K562 (cell line): ENCODE measurements around the gene COL5A1. TPM values are rescaled to one million over a fixed set of nuclear protein-coding genes. Genes with fewer than 3 reads are reported as not detected.

Experiments used
- ATAC-seq: fragments of 200-7000 bp; cut with Tn5 transposase; 3 replicates; pipeline ENCODE4 v1.9.1; 2020; ENCODE audit warnings: moderate library complexity
- BruUV-seq: library from RNA; stranded (reverse); fragments of 400-500 nt; replicated peaks from 2 replicates; lab custom pipeline; 2021; lab: Mats Ljungman, UMichigan
- CTCF ChIA-PET: fragments of 300-600 bp; formaldehyde crosslinking; extraction: SDS; loops from one replicate; lab custom pipeline; 2021; ENCODE audit warnings: low intra/inter-chr PET ratio; lab: Yijun Ruan, JAX
- POLR2A ChIA-PET: fragments of 300-600, 350-650 bp; sonication (Branson Sonifier 250); formaldehyde crosslinking; extraction: SDS; loops from one replicate; lab custom pipeline; 2021; ENCODE audit warnings: antibody characterized with exemption, inconsistent platforms; lab: Yijun Ruan, JAX
- DNase-seq, 4 experiments: peaks; one replicate each; pipeline versions ENCODE4 v3.0.0 to v3.0.0-alpha.2; 2011 to 2018; ENCODE audit warnings: low spot score in 3 of 4, mixed read lengths in 3 of 4; ENCODE audit errors: extremely low read depth in 1 of 4
- FAIRE-seq: peaks from 2 replicates; lab custom pipeline; 2011; peaks lifted over from hg19 to GRCh38; lab: Jason Lieb, UNC
- H2AFZ ChIP-seq: 2 replicates; pipeline ENCODE4 v1.6.0; 2011; ENCODE audit warnings: low read depth, low read length, control low read depth, inconsistent platforms
- H3K27ac ChIP-seq: fragments of 200-600 bp; 3 replicates; pipeline ENCODE4 v1.8.0; 2011; ENCODE audit warnings: low read depth, mild to moderate bottlenecking, control low read depth, inconsistent platforms, low read length, moderate library complexity, mixed read lengths; ENCODE audit errors: extremely low read depth
- H3K27me3 ChIP-seq, 2 experiments: fragments of 300-600 bp in 1 of 2; 2 replicates in 1 of 2; 3 replicates in 1 of 2; pipeline versions ENCODE4 v1.6.0 to v1.8.0; 2011; ENCODE audit warnings: inconsistent platforms in 2 of 2, low read length in 2 of 2, mild to moderate bottlenecking in 1 of 2, mixed read lengths in 1 of 2, moderate library complexity in 1 of 2; ENCODE audit not compliant: control insufficient read depth in 2 of 2, insufficient read depth in 2 of 2
- H3K36me3 ChIP-seq: fragments of 300-600 bp; 3 replicates; pipeline ENCODE4 v1.8.0; 2011; ENCODE audit warnings: mild to moderate bottlenecking, low read length, inconsistent platforms; ENCODE audit not compliant: control insufficient read depth, insufficient read depth
- H3K4me1 ChIP-seq, 2 experiments: fragments of 200-600 bp in 1 of 2; replicated peaks in 1 of 2; 2 replicates in 1 of 2; 3 replicates in 1 of 2; pipeline versions ENCODE4 v1.5.1 to v1.8.0; 2011; ENCODE audit warnings: inconsistent platforms in 2 of 2, low read length in 2 of 2, mild to moderate bottlenecking in 1 of 2, mixed read lengths in 1 of 2, moderate library complexity in 1 of 2; ENCODE audit not compliant: control insufficient read depth in 2 of 2, insufficient read depth in 2 of 2
- H3K4me2 ChIP-seq: 2 replicates; pipeline ENCODE4 v1.6.1; 2011; ENCODE audit warnings: low read length, control low read depth, inconsistent platforms, mixed read lengths; ENCODE audit not compliant: insufficient read depth
- H3K4me3 ChIP-seq: fragments of 200-600 bp; sonication (generic), shearing (Covaris generic); 2 replicates; pipeline ENCODE4 v1.5.1; 2016; ENCODE audit warnings: control low read depth, inconsistent platforms
- H3K79me2 ChIP-seq: fragments of 200-600 bp; 3 replicates; pipeline ENCODE4 v1.8.0; 2011; ENCODE audit warnings: low read length, inconsistent platforms; ENCODE audit not compliant: control insufficient read depth, insufficient read depth
- H3K9ac ChIP-seq, 2 experiments: 2 replicates each; pipeline versions ENCODE4 v1.6.0 to v1.6.1; 2011; ENCODE audit warnings: low read depth in 2 of 2, low read length in 2 of 2, control low read depth in 1 of 2, inconsistent platforms in 1 of 2, mild to moderate bottlenecking in 1 of 2, mixed read lengths in 1 of 2; ENCODE audit not compliant: insufficient read depth in 1 of 2
- H3K9me1 ChIP-seq: one replicate; pipeline ENCODE4 v1.6.0; 2011; ENCODE audit warnings: inconsistent platforms, mild to moderate bottlenecking, low read length, moderate library complexity; ENCODE audit not compliant: control insufficient read depth, insufficient read depth
- H3K9me3 ChIP-seq: replicated peaks from 2 replicates; pipeline ENCODE4 v1.5.1; 2011; ENCODE audit warnings: low read depth, low read length, inconsistent platforms; ENCODE audit not compliant: control insufficient read depth, insufficient read depth
- H4K20me1 ChIP-seq: replicated peaks from 2 replicates; pipeline ENCODE4 v1.6.1; 2011; ENCODE audit warnings: low read length, inconsistent platforms, mixed read lengths; ENCODE audit not compliant: control insufficient read depth, insufficient read depth
- FOXJ3 ChIP-seq: sonication (generic); formaldehyde crosslinking; IDR thresholded peaks from 2 replicates; pipeline ENCODE4 v1.4.0; 2020; ENCODE audit warnings: mild to moderate bottlenecking, missing genetic modification reagents
- IFI16 ChIP-seq: fragments of 250-450 bp; sonication (Bioruptor Pico); IDR thresholded peaks from 2 replicates; pipeline ENCODE4 v2.1.2; 2022; ENCODE audit warnings: mild to moderate bottlenecking, inconsistent platforms
- MBD2 ChIP-seq: sonication (generic); IDR thresholded peaks from 2 replicates; pipeline ENCODE4 v1.6.1; 2016; ENCODE audit warnings: low read depth, borderline replicate concordance
- NR2C2 ChIP-seq, 2 experiments: fragments of 200-800 bp in 1 of 2; sonication (Bioruptor generic) in 1 of 2; sonication (generic) in 1 of 2; formaldehyde crosslinking in 1 of 2; IDR thresholded peaks; 2 replicates each; pipeline versions ENCODE4 v1.6.1 to v1.8.0; 2016 to 2022; ENCODE audit warnings: mild to moderate bottlenecking in 1 of 2, missing compliant biosample characterization in 1 of 2, missing genetic modification characterization in 1 of 2, missing genetic modification reagents in 1 of 2
- PCBP2 ChIP-seq: fragments of 200-400 bp; formaldehyde crosslinking; IDR thresholded peaks from 2 replicates; pipeline ENCODE4 v1.6.1; 2018; ENCODE audit warnings: low read length, low read depth, mild to moderate bottlenecking, moderate library complexity; ENCODE audit not compliant: poor library complexity, severe bottlenecking
- YY1 ChIP-seq, 3 experiments: IDR thresholded peaks; 2 replicates each; pipeline ENCODE4 v1.6.1; 2011; ENCODE audit warnings: low read length in 2 of 3, mild to moderate bottlenecking in 2 of 3, moderate library complexity in 2 of 3, borderline replicate concordance in 1 of 3, control low read depth in 1 of 3, low read depth in 1 of 3; ENCODE audit not compliant: insufficient read depth in 3 of 3, insufficient replicate concordance in 2 of 3, control insufficient read depth in 1 of 3, insufficient read length in 1 of 3; ENCODE audit errors: extremely low read depth in 1 of 3
- ZEB2 ChIP-seq: fragments of 450-650 bp; IDR thresholded peaks from 2 replicates; pipeline ENCODE4 v1.6.1; 2016
- ZNF174 ChIP-seq: fragments of 250-450 bp; sonication (Bioruptor Pico); IDR thresholded peaks from 2 replicates; pipeline ENCODE4 v1.4.0; 2020; ENCODE audit warnings: mild to moderate bottlenecking
- ZNF263 ChIP-seq: sonication (generic); formaldehyde crosslinking; IDR thresholded peaks from 2 replicates; pipeline ENCODE4 v1.8.0; 2022; ENCODE audit warnings: mild to moderate bottlenecking, missing genetic modification reagents, borderline replicate concordance
- ZNF316 ChIP-seq: fragments of 450-650 bp; IDR thresholded peaks from 2 replicates; pipeline ENCODE4 v1.6.1; 2016
- WGBS: fragments of 100-300 bp; shearing (Covaris generic); methylation state at CpG from one replicate; pipeline ENCODE4 v1.1.6; 2016; ENCODE audit warnings: low coverage, mixed read lengths; ENCODE audit not compliant: insufficient coverage; ENCODE audit errors: missing lambda C conversion rate; 5-methylcytosine and 5-hydroxymethylcytosine counted together
- in situ Hi-C: fragments of 300-500 bp; cut with MboI; formaldehyde crosslinking; loops from 4 replicates; pipeline ENCODE4 v1.15.0; 2018; ENCODE audit warnings: inconsistent platforms, mixed read lengths
- intact Hi-C: fragments of 100-400 bp; cut with micrococcal nuclease; formaldehyde crosslinking; loops from 2 replicates; pipeline ENCODE4 v1.14.2; 2022
- polyA plus RNA-seq, 8 experiments: library from polyadenylated mRNA; depleted of rRNA in 4 of 8; stranded (reverse) in 5 of 8; unstranded in 3 of 8; fragments of >200 nt; fragmentation: Nextera tagmentation in 2 of 8; fragmentation: Illumina TruSeq in 1 of 8; extraction: Ambion mirVana in 2 of 8; extraction: Trizol in 1 of 8; gene quantifications; 2 replicates each; pipeline versions ENCODE4 v1.2.1 to v1.2.3, GENCODE V29; 2011 to 2014; ENCODE audit warnings: inconsistent platforms in 1 of 8, missing spikeins in 1 of 8
- total RNA-seq, 7 experiments: library from RNA; depleted of rRNA in 6 of 7; stranded (reverse); fragments of >200 nt in 6 of 7; fragmentation: Illumina TruSeq in 2 of 7; extraction: Trizol in 2 of 7; gene quantifications; 2 replicates each; pipeline versions ENCODE4 v1.2.1 to v1.2.3, GENCODE V29; 2011 to 2021; ENCODE audit warnings: low replicate concordance in 1 of 7
- TF ChIP-seq, protein P1 (sequence below): fragments of 150-350 bp; IDR thresholded peaks from 2 replicates; pipeline ENCODE4 v1.6.1; 2014; ENCODE audit warnings: low read depth, mild to moderate bottlenecking, low read length, borderline replicate concordance

COL5A1 gene
- total and polyA plus RNA-seq, 9 of the 15 experiments (the other 6 are each of a cell fraction or from before 2014, with no cell fraction given), result under 0.01 to 0.13 (median 0.04) TPM; not detected in 6

GRCh38 chr9:134863941-134864820 is 222.6 kb downstream of the COL5A1 start:
- no peak overlapping the region for H3K27ac ChIP-seq
- no peaks in the 10 kb centered on the region for H3K4me1 ChIP-seq
- H3K79me2 ChIP-seq, result no peaks in the 10 kb centered on the region; the same call in 2 of the 3 replicates
- H3K9me3 ChIP-seq, result no peaks in the 10 kb centered on the region
- in situ Hi-C loops (no loop called here), intact Hi-C loops (no loop called here)
- H3K9ac ChIP-seq, result no peak overlapping the region
- POLR2A ChIA-PET, result no interaction called here
- DNase-seq (no peak), FAIRE-seq (no peak), ATAC-seq (no peak)
- CTCF ChIA-PET, result no interaction called here
- BruUV-seq, result no TSS peak
- H3K36me3 ChIP-seq, result no peaks in the 10 kb centered on the region
- H4K20me1 ChIP-seq, result no peaks in the 10 kb centered on the region
- H3K9me1 ChIP-seq, result no peaks in the 10 kb centered on the region
- H2AFZ ChIP-seq, result no peak overlapping the region
- WGBS, result 0% methylated on average over 26 of the region's 28 CpGs
- H3K4me3 ChIP-seq, result no peak overlapping the region
- H3K27me3 ChIP-seq, result peaks cover 0 to 29% of the 10 kb centered on the region in 2 experiments; a peak in 2 of 5 replicates
- H3K4me2 ChIP-seq, result no peak overlapping the region
- TF ChIP-seq FOXJ3 (CRISPR knock-in tag) (no peak), ZEB2 (no peak), PCBP2 (no peak), NR2C2 (CRISPR knock-in tag; IDR thresholded peaks at IDR 0.05) (no peak), NR2C2 (tag; IDR thresholded peaks at IDR 0.05) (no peak), ZNF316 (no peak), YY1 (IDR thresholded peaks at IDR 0.05; ENCODE audit: borderline replicate concordance in 1 of 3, control insufficient read depth in 1 of 3, extremely low read depth in 1 of 3, insufficient read depth in 3 of 3, insufficient read length in 1 of 3, insufficient replicate concordance in 2 of 3, low read depth in 1 of 3, low read length in 2 of 3) (no peak), MBD2 (no peak), IFI16 (CRISPR knock-in tag) (no peak), ZNF174 (no peak), ZNF263 (CRISPR knock-in tag) (no peak)
- TF ChIP-seq, protein P1, sequence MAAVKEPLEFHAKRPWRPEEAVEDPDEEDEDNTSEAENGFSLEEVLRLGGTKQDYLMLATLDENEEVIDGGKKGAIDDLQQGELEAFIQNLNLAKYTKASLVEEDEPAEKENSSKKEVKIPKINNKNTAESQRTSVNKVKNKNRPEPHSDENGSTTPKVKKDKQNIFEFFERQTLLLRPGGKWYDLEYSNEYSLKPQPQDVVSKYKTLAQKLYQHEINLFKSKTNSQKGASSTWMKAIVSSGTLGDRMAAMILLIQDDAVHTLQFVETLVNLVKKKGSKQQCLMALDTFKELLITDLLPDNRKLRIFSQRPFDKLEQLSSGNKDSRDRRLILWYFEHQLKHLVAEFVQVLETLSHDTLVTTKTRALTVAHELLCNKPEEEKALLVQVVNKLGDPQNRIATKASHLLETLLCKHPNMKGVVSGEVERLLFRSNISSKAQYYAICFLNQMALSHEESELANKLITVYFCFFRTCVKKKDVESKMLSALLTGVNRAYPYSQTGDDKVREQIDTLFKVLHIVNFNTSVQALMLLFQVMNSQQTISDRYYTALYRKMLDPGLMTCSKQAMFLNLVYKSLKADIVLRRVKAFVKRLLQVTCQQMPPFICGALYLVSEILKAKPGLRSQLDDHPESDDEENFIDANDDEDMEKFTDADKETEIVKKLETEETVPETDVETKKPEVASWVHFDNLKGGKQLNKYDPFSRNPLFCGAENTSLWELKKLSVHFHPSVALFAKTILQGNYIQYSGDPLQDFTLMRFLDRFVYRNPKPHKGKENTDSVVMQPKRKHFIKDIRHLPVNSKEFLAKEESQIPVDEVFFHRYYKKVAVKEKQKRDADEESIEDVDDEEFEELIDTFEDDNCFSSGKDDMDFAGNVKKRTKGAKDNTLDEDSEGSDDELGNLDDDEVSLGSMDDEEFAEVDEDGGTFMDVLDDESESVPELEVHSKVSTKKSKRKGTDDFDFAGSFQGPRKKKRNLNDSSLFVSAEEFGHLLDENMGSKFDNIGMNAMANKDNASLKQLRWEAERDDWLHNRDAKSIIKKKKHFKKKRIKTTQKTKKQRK, result no peak
